ENCODE measurements around the gene SH3PXD2A.

The SH3PXD2A gene

DNA sequence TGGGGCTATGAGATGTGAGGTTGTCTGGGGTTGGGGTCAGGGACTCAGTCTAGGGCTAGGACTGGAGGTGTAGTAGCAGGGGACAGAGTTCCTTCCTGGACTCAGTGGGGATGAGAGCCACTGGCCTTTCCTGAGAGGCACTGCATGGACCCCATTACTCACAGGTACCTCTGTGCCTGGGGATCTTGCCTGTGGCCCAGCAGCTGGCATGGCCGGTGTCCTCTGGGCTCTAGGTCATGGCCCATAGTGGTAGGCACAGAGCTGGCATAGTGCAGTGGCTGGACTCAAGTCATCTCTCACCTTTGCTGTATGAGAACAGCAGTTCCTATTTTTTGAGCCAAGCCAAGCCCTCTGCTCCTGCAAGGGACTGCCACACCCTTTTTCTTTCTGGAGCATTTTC lies 310.0 kb downstream of the SH3PXD2A start:
- in situ Hi-C loops (cut with HindIII; ENCODE audit: low sequenced_read_pairs) = no loop called here

GRCh38 chr10:103544657-103545310 lies 310.6 kb downstream of the SH3PXD2A start:
- in situ Hi-C loops (cut with HindIII; ENCODE audit: low sequenced_read_pairs) = no loop called here
